Peyer's patch (tissue), 4 donors: ENCODE data around the gene ZNF462.

ENCODE experiments used
- POLR2A ChIP-seq, 2 donors: fragments of 450-650 bp; IDR thresholded peaks; one replicate each; pipeline ENCODE4 v1.5.1; 2017; ENCODE audit warnings: antibody characterized with exemption in 2 of 2, mild to moderate bottlenecking in 2 of 2, moderate library complexity in 2 of 2
- TF ChIP-seq, protein P1 (sequence below), 6 experiments: fragments of 450-650 bp in 4 of 6; fragments of 200-600 bp in 2 of 6; sonication (generic) in 1 of 6; IDR thresholded peaks; one replicate each; pipeline ENCODE4 v1.5.1; 2017 to 2019; ENCODE audit warnings: antibody characterized with exemption in 6 of 6, mild to moderate bottlenecking in 3 of 6, moderate library complexity in 1 of 6

DNA sequence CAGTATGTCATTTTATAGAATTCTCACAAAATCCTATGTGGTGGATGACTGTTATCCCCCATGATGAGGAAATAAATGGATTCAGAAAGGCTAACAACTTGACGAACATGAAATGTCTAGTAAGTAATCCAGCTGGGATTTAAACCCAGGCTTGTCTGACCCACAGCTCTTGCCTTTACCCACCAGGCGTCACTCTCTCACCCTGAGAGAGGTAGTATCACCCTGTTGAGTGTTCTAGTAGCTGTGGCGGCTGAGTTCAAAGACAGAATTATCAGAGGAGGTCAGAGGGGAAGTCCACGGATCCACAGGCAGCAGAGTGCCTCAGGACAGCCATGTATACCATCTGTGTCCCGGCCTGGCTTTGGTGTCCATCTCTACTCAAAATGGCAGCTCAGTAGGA lies 113.8 kb downstream of the ZNF462 start:
- no peak for TF ChIP-seq POLR2A (IDR thresholded peaks at IDR 0.05)
- TF ChIP-seq, protein P1, sequence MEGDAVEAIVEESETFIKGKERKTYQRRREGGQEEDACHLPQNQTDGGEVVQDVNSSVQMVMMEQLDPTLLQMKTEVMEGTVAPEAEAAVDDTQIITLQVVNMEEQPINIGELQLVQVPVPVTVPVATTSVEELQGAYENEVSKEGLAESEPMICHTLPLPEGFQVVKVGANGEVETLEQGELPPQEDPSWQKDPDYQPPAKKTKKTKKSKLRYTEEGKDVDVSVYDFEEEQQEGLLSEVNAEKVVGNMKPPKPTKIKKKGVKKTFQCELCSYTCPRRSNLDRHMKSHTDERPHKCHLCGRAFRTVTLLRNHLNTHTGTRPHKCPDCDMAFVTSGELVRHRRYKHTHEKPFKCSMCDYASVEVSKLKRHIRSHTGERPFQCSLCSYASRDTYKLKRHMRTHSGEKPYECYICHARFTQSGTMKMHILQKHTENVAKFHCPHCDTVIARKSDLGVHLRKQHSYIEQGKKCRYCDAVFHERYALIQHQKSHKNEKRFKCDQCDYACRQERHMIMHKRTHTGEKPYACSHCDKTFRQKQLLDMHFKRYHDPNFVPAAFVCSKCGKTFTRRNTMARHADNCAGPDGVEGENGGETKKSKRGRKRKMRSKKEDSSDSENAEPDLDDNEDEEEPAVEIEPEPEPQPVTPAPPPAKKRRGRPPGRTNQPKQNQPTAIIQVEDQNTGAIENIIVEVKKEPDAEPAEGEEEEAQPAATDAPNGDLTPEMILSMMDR (IDR thresholded peaks at IDR 0.05): no peak
